A549 treated with ZK216348 at 1 μM for 4 hours (cell line): Measurements from ENCODE around the gene LIPJ. TPM values are rescaled to one million over a fixed set of nuclear protein-coding genes. Genes with fewer than 3 reads are reported as not detected.

ENCODE experiments used
- total RNA-seq: library from RNA; stranded (reverse); fragments of 200-300 nt; extraction: Qiagen RNA extraction; gene quantifications from 5 replicates; pipeline ENCODE4 v1.2.3, GENCODE V29; 2022; ENCODE audit warnings: low read depth

The LIPJ gene
- not detected in 5 replicates for total RNA-seq

DNA sequence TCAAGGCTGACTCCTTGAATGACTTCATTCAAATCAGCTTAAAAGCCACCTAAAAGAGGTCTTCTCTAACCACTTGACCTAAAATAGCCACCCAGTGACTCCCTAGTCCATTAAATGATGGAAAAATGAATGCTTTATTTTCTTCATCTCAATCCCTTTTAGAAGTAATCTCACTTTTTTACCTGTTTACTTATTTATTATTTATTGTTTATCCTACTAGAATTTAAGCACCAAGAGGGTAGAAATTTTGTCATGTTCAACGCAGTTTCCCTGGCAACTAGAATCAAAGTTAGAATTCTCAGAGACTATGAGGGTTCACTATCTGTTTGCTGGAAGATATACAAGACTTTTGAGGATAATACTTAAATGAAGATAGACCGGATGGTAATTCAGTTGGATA, at the start of gene LIPJ:
Gene LIPJ, plus strand, starts transcription at position 301 of the 400 bp plus-strand sequence. CDS start 3,926 bp downstream, outside the sequence.

DNA sequence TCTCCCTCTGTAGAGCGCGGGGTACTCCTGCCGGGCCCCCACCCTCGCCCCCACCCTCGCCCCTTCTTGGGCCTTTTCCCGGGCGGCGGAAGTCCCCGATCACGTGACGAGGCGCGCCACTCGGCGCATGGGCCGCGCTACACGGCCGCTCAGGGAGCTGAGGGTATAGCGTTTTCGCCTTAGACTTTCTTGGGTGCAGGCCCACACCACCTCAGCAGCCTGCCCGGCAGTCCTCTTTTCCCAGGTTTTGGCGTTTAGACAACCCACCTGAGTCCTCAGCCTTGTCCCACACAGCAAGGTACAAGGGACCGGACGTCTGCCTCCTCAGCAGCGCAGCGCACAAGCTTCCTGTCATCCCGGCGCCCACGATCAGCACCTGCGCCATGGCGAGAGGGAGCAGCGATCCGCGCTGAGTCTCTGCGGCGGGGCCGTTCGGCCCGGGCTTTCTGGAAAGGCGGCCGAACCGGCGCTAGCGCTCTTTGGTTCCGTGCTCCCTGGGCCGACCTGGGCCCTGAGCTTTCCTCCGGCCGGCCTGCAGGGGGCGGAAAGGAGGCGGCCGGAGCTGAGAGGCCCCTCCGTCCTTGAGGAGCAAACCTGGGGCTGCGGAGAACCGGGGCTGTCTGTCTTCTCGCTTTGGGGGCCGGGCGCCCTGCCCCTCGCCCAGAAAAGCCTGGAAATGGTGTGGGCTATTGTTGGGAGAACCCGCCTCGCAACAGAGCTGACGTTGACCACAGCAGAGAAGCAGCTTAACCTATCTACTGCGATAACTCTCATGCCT, 3.6 kb upstream of the LIPJ start, which contains the start of gene RNLS:
Gene RNLS, minus strand, starts transcription at position 513 of the 778 bp plus-strand sequence.

Other genes with a start within 250 kb of the LIPJ start
- 7.2 to 9.4 TPM (median 8.1 TPM) in 5 replicates for gene RNLS, start 3.4 kb upstream of the LIPJ start, total RNA-seq
- gene LIPF, start 77.7 kb downstream of the LIPJ start, total RNA-seq: not detected in 5 replicates
- gene LIPK, start 119.5 kb downstream of the LIPJ start, total RNA-seq: not detected in 5 replicates
- not detected in 5 replicates for gene LIPN, start 173.3 kb downstream of the LIPJ start, total RNA-seq
- gene LIPM, start 216.0 kb downstream of the LIPJ start, total RNA-seq: not detected in 5 replicates